ENCODE data around the gene ATP13A1.

The ATP13A1 gene

DNA sequence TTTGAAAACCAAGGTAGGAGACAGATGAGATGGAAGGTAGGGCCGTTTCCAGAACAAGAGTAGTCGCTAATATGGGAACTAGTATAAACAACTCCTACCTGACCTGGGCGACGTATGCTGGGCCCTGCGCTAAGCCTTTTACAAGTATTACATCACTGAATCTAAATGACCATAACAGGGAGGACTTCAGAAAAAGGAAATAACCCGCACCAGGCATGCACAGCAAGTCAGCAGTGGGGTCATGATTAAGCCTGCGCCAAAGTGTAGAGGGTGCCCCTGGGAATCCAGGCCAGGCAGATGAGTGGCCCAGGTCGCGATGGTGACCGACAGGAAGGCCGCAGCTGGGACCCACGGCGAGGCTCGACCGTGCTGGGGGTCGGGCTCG, 613 bp downstream of the ATP13A1 start:
- DNase-seq (ENCODE audit: low spot score): no peak

DNA sequence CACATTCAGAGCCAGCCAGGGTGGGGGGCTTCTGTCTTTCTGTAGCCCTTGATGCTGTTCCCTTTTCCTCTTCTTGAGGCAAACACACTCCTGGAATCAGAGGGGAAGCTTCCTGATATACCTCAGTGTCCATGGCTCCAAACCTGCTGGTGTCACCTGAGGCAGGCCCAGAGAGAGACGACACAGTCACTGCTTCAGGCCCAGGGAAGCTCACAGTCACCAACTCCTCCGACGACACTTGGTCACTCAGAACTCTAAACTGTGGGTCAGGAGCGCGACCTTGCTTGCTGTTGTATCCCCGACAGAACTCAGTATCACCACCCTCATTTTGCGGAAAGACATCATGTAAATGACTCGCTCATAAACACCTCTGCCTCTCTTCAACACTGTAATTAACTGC, 1.1 kb downstream of the ATP13A1 start:
- DNase-seq (ENCODE audit: low spot score): no peak

DNA sequence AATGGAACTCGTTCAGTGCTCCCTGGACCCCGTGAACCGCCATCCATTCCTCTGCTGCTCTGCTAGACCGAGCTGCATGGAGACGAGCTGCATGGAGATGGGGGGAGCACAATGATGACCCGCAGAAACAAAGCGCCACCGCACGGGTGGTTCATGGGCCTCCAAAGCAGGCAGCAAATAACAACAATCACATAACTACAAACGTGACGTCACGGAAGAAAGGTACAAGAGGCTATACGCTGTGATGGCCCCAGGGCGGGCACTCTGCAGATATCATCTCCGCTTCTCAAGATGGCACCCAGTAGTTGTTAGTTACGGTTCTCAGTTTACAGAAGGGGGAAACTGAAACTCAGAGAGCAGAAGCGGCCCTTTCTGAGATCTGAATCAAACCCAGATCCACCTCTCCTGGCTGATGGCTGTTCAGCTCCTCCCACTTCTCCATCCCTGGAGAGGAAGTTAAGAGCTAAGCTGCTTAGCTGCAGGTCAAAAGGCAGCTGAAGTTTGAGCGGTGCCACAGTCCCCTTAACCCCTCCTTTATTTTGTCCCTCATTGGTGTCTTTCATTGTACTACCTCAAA, 1.7 kb downstream of the ATP13A1 start:
- no peak for DNase-seq (ENCODE audit: low spot score)

DNA sequence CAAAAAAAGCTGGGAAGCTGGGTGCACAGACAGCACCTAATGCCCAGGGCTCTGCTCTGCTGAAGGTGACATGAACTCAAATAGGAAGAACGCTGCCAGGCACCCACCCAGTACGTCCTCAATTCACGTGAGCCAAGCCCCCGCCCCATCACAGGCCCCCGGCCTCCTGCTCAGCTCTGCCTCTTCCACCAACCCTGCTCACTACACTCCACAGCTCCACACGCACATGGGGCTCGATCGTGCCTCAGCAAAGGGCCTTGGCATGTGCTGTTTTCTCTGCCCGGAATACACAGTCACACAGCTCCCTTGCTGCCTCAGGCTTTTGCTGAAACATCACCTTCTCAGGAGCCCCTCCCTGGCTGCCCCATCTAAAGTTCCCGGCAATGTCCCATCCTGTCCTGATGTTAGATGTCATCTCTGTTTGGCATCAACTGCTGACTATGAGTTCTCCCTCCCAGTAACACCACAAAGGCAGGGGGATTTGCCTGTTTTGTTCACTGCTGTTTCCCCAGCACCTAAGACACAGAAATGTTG, 2.3 kb downstream of the ATP13A1 start:
- DNase-seq (ENCODE audit: low spot score): no peak

DNA sequence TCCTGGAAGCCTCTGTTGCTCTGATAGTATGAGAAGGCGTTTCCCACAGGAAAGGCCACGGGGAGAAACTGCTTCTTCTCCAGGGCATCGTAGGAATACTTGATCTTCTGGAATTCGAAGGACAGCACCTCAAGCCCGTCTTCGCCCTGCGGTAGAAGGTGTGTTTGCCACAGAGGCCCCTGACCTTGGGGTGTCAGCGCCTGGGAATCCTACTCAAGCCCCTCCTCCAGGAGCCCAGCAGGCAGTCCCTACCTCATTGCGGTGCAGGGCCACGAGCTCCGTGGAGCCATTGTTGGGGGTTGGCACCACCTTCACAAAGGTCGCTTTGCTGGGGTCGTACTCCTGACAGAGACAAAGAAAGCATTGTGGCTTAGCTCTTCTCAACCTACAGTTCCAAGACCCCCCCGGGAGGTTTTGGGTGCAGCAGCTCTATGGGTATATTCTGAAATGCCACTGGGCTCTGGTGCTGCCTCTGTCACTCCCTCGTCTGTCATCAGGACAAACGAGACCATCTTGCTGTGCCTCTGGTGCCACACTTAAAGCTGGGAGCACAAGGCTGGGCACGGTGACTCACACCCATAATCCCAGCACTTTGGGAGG, 3.7 kb downstream of the ATP13A1 start:
- DNase-seq (ENCODE audit: low spot score): no peak

DNA sequence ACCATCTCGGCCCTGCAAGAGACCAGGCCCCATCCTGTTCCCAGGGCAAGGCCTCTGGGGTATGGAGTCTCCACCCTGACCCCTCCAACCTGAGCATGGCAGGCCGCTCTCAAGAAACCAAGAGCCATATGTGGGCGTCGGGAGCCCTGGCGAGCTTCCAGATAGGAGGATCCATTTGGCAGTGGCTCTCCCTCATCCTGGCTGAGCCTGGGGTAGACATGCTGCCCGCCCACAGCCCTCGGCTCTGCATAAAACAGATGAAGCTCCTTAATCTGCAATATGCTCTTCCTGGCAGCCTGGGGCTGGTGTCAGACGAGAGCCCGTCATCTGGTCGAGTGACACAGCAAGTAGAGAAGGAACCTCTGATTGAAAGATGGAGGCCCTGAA, 6.1 kb downstream of the ATP13A1 start:
- DNase-seq (ENCODE audit: low spot score): peak; percentile 21

DNA sequence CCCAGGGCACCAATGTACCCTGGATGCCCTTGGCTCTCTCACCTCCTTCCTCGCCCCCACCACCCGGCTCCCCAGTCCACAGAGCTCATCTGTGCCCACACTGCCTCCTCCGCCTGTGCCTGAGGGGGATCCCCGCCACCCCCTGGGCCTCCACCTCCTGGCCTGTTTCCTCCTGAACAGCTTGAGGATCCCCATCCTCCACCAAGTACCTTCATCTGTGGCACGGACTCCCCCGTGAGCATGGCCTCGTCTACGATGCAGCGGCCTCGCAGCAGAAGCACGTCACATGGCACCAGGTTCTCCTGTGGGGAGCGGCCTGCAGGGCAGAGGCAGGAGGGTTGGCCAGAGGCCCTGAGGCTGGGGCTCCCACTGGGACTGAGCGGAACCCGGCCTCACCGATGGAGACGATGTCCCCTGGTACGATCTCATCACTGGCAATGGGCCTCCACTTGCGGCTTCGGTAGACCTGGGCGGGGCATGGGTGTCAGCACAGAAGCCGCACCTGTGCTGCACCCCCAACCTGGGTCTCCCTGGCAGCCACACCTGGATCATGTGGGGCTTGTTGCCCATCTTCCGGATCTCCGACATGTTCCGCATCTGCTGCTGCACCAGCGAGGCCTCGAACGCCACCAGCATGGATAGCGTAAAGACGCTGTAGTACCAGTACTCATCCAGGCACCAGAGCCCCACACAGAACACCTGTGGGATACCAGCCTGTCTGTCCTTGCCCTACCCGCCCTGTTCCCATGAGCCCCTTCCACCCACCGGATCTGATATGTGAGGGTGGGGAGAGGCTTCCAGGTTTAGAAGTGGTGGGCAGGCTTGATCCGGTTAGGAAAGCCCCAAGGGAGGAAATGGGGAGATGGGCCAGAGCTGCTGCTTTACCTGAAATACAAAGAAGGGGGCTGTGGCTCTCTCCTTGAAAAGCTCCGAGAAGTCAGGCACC, 6.8 kb downstream of the ATP13A1 start:
- peak; percentile 18 for DNase-seq (ENCODE audit: low spot score)

DNA sequence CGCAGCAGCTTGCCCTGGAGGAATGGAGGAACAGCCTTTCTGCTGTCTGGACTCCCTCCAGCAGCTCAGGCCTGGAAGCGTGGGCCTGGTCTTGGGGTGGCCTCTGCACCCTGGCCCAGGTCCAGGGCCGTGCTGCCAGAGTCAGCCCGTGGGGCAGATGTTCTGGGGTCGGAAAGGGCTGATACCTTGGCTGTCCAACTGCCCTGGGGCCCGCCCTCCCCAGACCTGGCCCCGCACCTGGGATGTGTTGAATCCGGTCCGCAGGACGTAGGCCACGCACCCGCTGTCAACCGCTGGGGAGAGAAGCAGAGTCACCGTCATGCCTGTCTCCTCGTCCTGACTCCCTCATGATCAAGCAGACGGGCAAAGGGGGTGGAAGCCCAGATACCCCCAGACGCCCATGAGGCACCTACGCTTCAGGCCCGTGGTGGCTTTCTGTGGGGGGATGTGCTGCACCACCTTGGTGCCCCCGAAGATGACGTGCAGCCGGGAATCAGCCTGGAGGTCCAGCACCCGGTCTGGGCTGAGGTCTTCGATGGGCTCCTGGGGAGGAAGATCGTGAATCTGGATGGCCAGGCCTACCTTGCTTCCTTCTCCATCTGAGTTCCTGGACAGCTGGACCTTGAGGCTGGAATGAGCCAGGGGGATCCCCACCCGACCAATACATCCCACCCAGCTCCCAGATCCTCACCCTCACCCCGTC, 7.7 kb downstream of the ATP13A1 start:
- DNase-seq (ENCODE audit: low spot score): no peak

DNA sequence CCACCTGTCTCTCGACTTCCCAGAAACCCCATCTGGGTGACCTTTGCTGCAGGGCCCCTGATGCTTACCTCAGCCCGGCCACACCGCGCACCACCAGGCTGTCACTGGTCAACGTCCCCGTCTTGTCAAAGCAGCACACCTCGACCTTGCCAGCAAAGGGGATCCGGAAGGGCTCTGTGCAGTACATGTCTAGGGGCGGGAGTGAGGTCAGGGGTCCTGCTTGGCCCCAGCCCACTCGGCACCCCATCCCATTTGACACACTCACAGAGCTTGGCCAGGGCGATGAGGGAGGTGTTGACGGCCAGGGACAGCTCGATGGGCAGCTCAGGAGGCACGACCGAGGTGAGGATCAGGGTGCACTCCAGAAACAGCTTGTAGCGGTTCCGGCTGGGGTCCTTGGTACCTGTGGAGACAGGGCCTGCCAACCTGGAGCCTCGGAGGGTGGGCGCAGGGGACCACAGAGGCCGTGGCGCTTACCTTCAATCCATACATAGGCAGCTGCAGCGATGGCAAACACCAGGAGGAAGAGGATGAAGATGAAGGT, 8.4 kb downstream of the ATP13A1 start:
- DNase-seq (ENCODE audit: low spot score): peak; percentile 25

DNA sequence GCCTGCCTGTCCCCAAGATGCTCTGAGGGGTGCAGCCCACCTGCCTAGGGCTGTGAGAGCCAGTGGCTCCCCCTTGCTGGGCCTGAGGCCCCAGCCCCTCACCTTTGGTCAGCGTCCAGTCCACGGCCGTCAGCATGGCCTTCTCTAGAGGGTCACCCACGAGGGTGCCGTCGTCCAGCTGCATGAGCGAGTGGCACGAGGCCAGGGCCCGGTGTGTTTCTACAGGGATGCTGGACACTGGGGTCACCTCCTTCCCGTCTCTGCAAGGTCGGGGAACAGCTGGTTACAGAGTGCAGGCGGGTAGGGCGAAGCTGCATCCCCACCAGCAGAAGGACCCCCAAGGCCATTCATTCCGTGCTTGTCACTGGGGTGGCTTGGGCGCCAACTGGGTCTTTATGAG, 9.0 kb downstream of the ATP13A1 start:
- DNase-seq (ENCODE audit: low spot score): no peak

DNA sequence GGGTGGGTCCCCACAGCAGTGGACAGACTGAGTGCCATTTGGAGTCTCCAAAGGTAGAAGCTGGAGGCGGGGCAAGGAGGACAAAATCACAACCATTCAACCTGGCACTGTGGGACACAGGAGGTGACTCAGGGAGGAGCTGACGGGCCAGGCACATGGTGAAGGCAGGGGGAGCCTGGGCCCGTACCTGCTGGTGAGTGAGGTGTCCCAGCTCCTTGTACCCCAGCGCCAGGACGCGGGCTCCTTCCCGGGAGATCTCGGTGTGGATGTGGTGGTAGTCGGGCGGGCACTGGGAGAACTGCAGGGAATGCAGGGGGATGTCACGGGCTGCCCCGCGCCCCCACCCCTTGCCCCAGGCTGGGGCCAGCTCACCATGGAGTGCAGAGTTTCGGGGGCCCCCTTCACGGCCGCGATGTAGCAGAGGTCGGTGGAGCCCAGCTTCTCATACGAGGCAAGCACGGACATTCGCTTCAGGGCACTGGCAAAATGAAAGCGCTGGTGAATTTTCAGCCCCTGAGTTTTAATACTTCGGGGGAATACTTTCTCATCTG, 9.8 kb downstream of the ATP13A1 start:
- peak; percentile 23 for DNase-seq (ENCODE audit: low spot score)

DNA sequence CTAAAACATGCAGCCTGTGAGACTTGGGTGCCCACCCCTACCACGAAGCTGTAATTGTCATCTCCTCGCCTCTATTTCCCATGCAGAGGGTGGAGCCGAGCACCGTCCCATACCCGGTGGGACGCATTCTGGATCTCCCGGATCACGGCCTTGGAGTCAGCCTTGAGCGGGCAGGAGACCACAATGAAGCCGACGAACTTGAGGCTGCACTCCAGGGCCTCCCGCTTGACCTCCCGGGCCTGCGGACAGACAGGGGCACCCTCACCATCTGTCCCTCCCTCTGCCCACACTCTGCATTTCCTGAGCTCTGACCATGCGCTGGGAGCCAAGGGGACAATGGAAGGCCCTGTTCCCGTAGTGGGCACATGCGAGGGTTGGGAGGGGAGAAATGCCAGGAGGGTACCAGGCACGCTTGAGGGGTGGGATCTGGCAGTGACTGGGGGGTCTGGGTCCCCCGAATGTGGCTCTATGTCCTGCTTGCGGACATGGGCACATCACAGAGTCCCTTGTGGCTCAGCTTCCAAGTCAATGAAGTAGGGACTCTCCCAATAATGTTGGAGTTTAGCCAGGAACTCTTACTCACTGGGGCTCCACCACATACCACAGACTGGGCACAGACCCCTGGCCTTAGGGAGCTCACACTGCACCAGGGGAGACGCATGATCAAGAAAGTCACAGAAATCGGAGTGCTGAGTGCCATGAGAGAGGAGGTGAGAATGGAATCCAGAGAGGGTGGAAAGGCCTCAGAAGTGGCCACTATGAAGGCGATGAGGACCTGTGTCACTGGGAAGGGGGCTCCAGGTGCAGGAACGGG, 10.8 kb downstream of the ATP13A1 start:
- DNase-seq (ENCODE audit: low spot score): peak; percentile 22

DNA sequence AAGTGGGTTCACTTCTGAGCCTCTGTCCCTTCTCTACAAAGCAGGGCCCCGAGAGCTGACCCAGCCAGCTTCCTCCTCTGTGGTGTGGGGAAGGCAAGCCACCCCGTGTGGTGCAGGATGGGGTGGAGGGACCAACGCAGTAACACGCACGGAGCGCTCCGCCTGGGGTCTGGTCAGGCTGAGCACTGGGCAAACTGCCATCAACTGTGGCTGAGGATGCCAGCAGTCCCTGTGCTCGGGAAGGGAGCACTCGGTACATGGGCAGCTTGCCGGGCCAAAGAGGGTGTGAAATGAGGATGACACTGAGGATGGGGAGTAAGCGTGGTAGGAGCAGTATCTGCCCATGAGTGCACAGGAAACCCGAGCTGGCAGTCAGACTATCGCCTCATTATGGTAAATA, 12.4 kb downstream of the ATP13A1 start:
- no peak for DNase-seq (ENCODE audit: low spot score)

DNA sequence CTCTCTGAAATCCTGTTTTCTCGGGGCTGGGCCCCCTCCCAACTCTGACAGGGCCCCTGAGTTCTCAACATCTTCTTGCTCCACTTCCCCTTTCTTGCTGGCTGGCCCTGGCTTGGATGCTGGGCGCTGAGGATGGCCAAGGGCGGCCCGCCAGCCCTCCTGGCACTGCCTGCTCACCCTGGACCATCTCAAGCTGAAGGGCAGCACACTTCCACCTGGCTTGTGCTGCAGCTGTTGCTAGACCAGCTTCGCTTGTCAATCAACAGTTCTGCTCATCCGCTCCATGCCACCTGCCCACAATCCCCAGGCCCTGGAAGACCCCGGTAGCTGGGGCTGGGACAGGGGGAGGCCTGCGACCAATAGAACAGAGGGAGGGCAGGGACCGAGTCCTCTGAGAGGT, 13.1 kb downstream of the ATP13A1 start:
- DNase-seq (ENCODE audit: low spot score): no peak

DNA sequence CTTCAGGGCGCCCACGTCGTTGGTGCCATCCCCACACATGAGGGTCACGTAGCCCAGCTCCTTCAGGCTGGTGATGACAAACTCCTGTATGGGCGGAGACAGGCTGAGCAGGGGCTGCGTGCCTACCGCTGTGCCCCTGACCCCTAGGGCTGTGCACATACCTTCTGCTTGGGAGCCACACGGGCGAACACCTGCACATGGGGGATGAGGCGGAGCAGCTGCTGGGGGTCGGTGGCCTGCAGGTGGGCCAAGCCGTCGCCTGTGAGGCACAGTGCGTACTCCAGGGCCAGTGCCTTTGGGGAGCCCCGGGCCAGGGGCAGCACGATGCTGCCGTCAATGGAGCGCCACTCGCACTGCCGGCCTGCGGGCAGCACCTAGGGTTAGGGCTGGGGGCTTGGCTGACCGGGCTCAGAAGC, 13.9 kb downstream of the ATP13A1 start:
- DNase-seq (ENCODE audit: low spot score): no peak

DNA sequence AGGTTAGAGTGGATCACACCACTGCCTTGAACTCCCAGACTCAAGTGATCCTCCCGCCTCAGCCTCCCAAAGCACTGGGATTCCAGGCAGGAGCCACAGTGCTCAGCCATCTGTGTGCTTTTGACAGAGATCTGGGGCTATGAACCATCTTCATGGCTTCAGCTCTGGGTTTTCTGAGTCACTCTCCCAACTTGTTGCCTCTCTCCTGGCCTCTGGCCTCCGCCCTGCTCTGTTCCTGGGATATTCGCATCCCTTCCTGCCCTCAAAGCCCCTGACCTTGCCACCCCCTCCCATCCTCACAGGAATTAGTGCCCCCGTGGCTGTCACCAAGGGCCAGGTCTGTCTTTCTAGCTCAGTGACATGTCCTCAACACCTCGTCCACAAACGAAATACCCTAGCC, 14.3 kb downstream of the ATP13A1 start:
- no peak for DNase-seq (ENCODE audit: low spot score)

DNA sequence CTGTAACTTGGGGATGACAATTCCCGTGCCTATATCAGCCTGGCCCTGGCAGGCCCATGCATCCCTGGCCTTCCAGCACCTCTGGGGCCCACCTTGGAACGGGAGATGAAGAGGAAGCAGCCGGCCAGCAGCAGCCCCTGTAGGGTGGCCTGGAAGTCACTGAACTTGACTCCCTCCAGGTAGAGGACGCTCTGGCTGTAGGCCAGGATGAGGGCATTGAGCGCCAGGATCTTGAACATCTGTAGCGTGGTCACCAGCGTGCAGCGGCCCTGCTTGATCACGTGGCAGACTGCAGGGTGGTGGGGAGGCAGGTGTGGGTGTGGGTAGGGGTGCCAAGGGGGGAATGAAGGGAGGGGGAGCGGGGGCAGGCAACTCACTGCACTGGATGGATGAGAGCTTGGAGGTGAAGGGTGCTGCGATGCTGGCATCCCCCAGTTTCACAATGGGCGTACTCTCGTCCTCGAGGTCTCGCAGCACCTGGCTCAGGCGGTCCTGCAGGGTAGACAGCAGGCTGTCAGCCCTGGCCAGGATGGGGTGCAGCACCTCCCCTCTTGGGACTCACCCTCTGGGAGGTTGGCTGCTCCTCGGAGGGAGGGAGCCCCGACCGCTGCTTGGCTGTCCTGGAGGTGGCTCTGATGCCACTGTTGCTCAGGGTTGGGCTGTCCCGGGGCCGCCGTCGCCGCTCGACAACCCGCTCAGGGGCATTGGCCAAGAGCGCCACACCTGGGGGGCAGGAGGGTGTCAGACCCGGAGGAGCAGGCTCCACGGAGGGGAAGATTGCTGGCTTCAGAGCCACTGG, 16.2 kb downstream of the ATP13A1 start:
- DNase-seq (ENCODE audit: low spot score): no peak

DNA sequence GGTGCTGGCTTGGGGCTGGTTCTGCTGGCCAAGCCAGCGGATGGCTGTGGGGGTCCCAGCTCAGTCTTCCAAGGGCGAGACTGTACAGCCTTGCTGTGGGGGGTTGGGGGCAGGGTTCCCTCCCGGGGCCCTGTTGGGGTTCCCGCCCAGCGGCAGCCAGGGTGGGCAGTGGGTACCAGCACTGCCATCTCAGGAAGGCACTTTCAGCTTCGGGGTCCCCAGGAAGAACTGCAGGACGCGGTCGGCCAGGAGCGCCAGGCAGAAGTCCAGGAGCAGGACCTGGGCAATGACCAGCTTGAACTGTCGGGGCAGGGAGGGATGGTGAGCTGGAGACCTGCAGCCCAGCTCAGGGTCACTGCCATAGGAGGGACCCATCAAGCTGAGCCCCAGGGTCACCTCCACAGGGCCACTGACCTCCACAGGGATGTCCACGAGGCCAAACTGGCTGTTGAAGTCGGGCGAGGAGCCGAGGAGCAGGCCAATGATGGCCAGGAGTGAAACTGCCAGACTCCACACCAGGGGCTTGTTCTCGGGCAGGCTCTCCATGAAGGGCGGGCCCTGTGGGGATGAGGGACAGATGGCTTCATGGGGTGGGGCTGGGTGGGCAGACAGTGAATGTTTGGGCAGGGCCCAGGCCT, 18.1 kb downstream of the ATP13A1 start:
- no peak for DNase-seq (ENCODE audit: low spot score)

DNA sequence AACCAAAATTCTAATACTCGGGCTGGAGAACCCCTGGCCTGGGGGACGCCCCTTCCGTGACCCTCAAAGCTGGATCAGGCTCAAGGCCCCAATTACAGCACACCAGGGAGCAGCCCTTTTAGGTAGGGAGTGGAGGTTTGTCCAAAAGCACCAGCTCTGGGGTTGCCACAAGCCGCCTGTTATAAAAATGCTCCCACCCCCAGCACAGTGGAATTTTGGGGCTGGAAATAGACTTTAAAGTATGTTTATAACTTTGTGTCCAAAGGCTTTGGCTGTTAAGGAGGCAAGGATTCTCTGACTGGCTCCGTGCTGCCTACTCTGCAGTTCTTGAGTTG, 19.5 kb downstream of the ATP13A1 start:
- DNase-seq (ENCODE audit: low spot score): no peak
